HL-60 (cell line): ENCODE data around the gene MSTN.

ENCODE experiments used
- CTCF ChIP-seq: IDR thresholded peaks from one replicate; pipeline ENCODE4 v1.5.1; 2011; ENCODE audit warnings: low read length, control low read depth, inconsistent platforms; ENCODE audit not compliant: insufficient read depth
- GABPA ChIP-seq: IDR thresholded peaks from 2 replicates; pipeline ENCODE4 v1.6.1; 2012; ENCODE audit warnings: low read depth
- POLR2AphosphoS5 ChIP-seq: IDR thresholded peaks from 2 replicates; pipeline ENCODE4 v1.6.1; 2012; ENCODE audit warnings: low read depth
- REST ChIP-seq: IDR thresholded peaks from 2 replicates; pipeline ENCODE4 v1.6.1; 2012; ENCODE audit warnings: low read depth; ENCODE audit not compliant: insufficient replicate concordance

GRCh38 chr2:190062053-190062452, 476 bp downstream of the MSTN start:
- no peak for TF ChIP-seq CTCF
- TF ChIP-seq REST = no peak
- TF ChIP-seq POLR2AphosphoS5 = no peak
- TF ChIP-seq GABPA = no peak
